OCI-LY7 (cell line): ENCODE results near the gene IFNL4. TPM values are rescaled to one million over a fixed set of nuclear protein-coding genes. Genes with fewer than 3 reads are reported as not detected.
"Not testable (repeated sequence)": the region's sequence is repeated elsewhere in the genome, so short reads cannot be mapped to it uniquely, and the experiment has no call there.

ENCODE experiments used
- BruUV-seq: library from RNA; stranded (reverse); fragments of 400-500 nt; replicated peaks from 2 replicates; lab custom pipeline; 2021; lab: Mats Ljungman, UMichigan
- CTCF ChIA-PET: fragments of 300-600 bp; sonication (Branson Sonifier 250); formaldehyde crosslinking; loops from one replicate; lab custom pipeline; 2022; ENCODE audit warnings: antibody characterized with exemption; ENCODE audit not compliant: unreplicated experiment; lab: Charles Lee
- POLR2A ChIA-PET: fragments of 300-600 bp; sonication (Branson Sonifier 250); formaldehyde crosslinking; loops from one replicate; lab custom pipeline; 2022; ENCODE audit warnings: antibody characterized with exemption; lab: Charles Lee
- DNase-seq: peaks from one replicate; pipeline ENCODE4 v3.0.0-alpha.2; 2015; ENCODE audit warnings: low spot score
- H2AFZ ChIP-seq: fragments of 200-600 bp; sonication (generic), shearing (Covaris generic); 2 replicates; pipeline ENCODE4 v1.6.1; 2014; ENCODE audit warnings: mild to moderate bottlenecking, antibody characterized with exemption, low read length, moderate library complexity
- H3K27ac ChIP-seq: fragments of 200-600 bp; sonication (generic); 2 replicates; pipeline ENCODE4 v1.5.1; 2014; ENCODE audit warnings: mixed run types, low read depth, mild to moderate bottlenecking, moderate library complexity, low read length, inconsistent platforms; ENCODE audit not compliant: poor library complexity, severe bottlenecking
- H3K36me3 ChIP-seq: fragments of 200-600 bp; sonication (generic); 2 replicates; pipeline ENCODE4 v1.6.1; 2014; ENCODE audit warnings: mild to moderate bottlenecking, antibody characterized with exemption, low read length, moderate library complexity, mixed read lengths; ENCODE audit not compliant: insufficient read depth
- H3K4me1 ChIP-seq: fragments of 200-600 bp; sonication (generic); 2 replicates; pipeline ENCODE4 v1.5.1; 2014; ENCODE audit warnings: mild to moderate bottlenecking, low read length; ENCODE audit not compliant: insufficient read depth, poor library complexity, severe bottlenecking
- H3K4me2 ChIP-seq: fragments of 200-600 bp; sonication (generic); 2 replicates; pipeline ENCODE4 v1.6.1; 2014; ENCODE audit warnings: mild to moderate bottlenecking, low read length
- H3K4me3 ChIP-seq: fragments of 200-600 bp; sonication (generic); 2 replicates; pipeline ENCODE4 v1.5.1; 2014; ENCODE audit warnings: mild to moderate bottlenecking, low read depth, low read length; ENCODE audit not compliant: poor library complexity, severe bottlenecking
- H3K79me2 ChIP-seq: fragments of 200-600 bp; sonication (generic); 2 replicates; pipeline ENCODE4 v1.6.1; 2016; ENCODE audit warnings: low read depth, mild to moderate bottlenecking, low read length, moderate library complexity, mixed read lengths; ENCODE audit not compliant: insufficient read depth
- H3K9me2 ChIP-seq: fragments of 200-600 bp; sonication (generic); 2 replicates; pipeline ENCODE4 v1.6.1; 2016; ENCODE audit warnings: mild to moderate bottlenecking, low read length, mixed read lengths; ENCODE audit not compliant: insufficient read depth
- H3K9me3 ChIP-seq: fragments of 200-600 bp; sonication (generic); 2 replicates; pipeline ENCODE4 v1.6.1; 2014; ENCODE audit warnings: mild to moderate bottlenecking, mixed run types, low read length, mixed read lengths
- H4K20me1 ChIP-seq: fragments of 200-600 bp; sonication (generic); 2 replicates; pipeline ENCODE4 v1.6.1; 2014; ENCODE audit warnings: mild to moderate bottlenecking, antibody characterized with exemption, low read length, moderate library complexity, mixed read lengths; ENCODE audit not compliant: insufficient read depth
- EZH2phosphoT487 ChIP-seq: fragments of 200-600 bp; sonication (generic); IDR thresholded peaks from 2 replicates; pipeline ENCODE4 v1.6.1; 2018; ENCODE audit warnings: low read depth, borderline replicate concordance, mild to moderate bottlenecking, mixed run types, antibody characterized with exemption, low read length, moderate library complexity, mixed read lengths
- intact Hi-C: fragments of 100-400 bp; cut with micrococcal nuclease; formaldehyde crosslinking; loops from one replicate; pipeline ENCODE4 v1.10.0; 2022; ENCODE audit not compliant: unreplicated experiment
- total RNA-seq, 2 experiments: library from RNA; depleted of rRNA in 1 of 2; stranded (reverse); fragments of >200 nt in 1 of 2; shearing (Covaris generic) in 1 of 2; gene quantifications; 2 replicates each; pipeline ENCODE4 v1.2.3, GENCODE V29; 2014 to 2022
- TF ChIP-seq, protein P1 (sequence below): fragments of 200-600 bp; sonication (generic); conservative IDR thresholded peaks from 2 replicates; pipeline ENCODE4 v1.5.1; 2014; ENCODE audit warnings: mild to moderate bottlenecking, antibody characterized with exemption, low read length, moderate library complexity, mixed read lengths

The IFNL4 gene
- total RNA-seq, 2 experiments from 2014 or later = not detected

DNA sequence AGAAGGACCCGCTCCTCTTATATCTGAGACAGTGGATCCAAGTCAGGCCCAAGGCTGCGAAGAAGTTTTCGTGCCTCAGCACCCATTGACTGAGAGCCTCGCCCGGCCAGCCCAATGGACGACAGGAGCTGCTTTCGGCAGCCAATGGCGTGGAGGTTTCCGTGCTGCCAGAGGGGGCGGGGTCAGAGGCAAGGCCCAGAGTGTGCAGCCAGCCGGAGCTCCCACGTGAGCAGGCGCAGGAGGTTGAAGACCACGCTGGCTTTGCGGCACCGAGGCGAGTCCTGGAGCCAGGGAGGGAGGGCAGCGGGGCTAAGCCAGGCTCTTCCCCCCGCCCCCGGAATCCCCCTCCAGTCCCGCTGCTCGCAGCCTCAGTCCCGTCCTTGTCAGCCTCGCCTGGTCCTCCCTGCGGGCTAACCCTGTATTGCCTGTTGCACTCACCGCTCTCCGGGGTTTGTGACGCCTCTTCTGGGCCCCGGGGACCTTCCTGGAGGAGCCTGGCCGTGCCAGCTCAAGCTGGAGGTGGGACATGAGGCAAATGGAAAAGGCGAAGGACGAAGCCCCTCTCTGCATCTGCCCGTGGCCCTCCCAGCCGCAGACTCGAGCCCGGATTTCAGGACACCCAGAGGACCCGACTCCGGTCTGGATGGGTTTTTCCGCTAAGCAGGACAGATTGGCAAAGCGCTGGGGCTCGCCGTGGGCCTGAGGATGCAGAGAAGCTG, 1.5 kb downstream of the IFNL4 start:
- Histone ChIP-seq H3K79me2 (no peaks in the 10 kb centered on the region), H3K4me3 (no peak overlapping the region), H3K36me3 (no peaks in the 10 kb centered on the region), H3K9me3 (no peaks in the 10 kb centered on the region), H3K27ac (no peak overlapping the region), H3K9me2 (no peaks in the 10 kb centered on the region), H3K4me2 (no peak overlapping the region), H3K4me1 (no peaks in the 10 kb centered on the region), H2AFZ (no peak overlapping the region), H4K20me1 (no peaks in the 10 kb centered on the region)
- ChIA-PET CTCF (interaction anchor here (0.6 kb wide), 1 partner anchor 848 kb away, joined by 4 read pairs; no protein-coding TSS in a partner anchor), POLR2A (no interaction called here)
- BruUV-seq = no TSS peak
- TF ChIP-seq EZH2phosphoT487 = no peak
- TF ChIP-seq, protein P1, sequence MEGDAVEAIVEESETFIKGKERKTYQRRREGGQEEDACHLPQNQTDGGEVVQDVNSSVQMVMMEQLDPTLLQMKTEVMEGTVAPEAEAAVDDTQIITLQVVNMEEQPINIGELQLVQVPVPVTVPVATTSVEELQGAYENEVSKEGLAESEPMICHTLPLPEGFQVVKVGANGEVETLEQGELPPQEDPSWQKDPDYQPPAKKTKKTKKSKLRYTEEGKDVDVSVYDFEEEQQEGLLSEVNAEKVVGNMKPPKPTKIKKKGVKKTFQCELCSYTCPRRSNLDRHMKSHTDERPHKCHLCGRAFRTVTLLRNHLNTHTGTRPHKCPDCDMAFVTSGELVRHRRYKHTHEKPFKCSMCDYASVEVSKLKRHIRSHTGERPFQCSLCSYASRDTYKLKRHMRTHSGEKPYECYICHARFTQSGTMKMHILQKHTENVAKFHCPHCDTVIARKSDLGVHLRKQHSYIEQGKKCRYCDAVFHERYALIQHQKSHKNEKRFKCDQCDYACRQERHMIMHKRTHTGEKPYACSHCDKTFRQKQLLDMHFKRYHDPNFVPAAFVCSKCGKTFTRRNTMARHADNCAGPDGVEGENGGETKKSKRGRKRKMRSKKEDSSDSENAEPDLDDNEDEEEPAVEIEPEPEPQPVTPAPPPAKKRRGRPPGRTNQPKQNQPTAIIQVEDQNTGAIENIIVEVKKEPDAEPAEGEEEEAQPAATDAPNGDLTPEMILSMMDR = no peak
- intact Hi-C loops = no loop called here
- no peak for DNase-seq

DNA sequence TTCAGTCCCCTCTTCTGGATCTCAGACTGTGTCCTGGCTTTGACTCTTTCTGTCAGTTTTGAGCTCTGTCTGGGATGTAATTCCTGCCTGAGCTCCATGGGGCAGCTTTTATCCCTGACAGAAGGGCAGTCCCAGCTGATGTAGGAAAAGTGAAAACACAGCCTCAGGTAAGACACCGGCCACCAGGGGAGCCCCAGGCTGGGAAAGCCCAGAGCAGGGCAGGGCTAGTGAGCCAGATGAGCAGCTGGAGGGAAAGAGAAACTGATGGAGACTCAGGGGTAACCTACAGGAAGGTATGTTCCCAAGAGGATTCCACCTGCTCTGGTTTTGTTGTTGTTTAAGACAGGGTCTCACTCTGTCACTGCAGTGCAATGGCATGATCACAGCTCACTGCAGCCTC, 3.5 kb downstream of the IFNL4 start:
- H3K9me3 ChIP-seq, H3K36me3 ChIP-seq, H3K4me1 ChIP-seq, DNase-seq, CTCF ChIA-PET, H4K20me1 ChIP-seq, H3K4me2 ChIP-seq, intact Hi-C loops, H3K4me3 ChIP-seq, BruUV-seq, H3K27ac ChIP-seq, H2AFZ ChIP-seq, H3K79me2 ChIP-seq, H3K9me2 ChIP-seq, POLR2A ChIA-PET: not testable (repeated sequence)

DNA sequence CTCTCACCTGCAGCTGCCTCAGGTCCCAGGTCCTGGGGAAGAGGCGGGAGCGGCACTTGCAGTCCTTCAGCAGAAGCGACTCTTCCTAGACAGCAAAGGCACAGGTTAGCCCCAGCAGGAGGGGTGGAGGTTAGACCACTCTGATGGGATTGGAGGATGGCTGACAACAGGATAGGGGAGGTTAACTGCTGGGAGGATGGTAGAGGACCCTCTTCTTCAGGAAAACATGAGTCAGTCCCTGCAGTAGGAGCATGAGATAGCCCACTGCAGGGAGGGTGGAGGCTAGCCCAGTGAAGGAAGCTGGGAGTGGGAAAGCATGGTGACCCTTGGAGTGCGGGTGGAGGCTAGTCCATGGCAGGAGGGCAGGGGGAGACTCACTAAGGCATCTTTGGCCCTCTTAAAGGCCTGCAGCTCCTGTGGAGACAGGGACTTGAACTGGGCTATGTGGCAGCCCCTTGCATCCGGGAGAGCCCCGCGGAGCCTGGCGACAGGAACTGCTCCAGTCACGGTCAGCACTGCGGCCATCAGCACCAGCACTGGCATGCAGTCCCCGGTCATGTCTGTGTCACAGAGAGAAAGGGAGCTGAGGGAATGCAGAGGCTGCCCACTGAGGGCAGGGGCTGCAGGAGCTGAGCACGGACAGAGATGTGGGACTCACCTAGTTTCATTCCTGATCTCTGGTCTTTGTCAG, 4.1 kb downstream of the IFNL4 start, which contains the start of gene IFNL3:
IFNL3 (minus strand) TSS at position 597 of the 691 bp plus-strand sequence; CDS start at position 558, 39 bp downstream.
- POLR2A ChIA-PET, H3K36me3 ChIP-seq, H4K20me1 ChIP-seq, H3K27ac ChIP-seq, H3K4me3 ChIP-seq, H3K9me3 ChIP-seq, H2AFZ ChIP-seq, DNase-seq, CTCF ChIA-PET, BruUV-seq, H3K9me2 ChIP-seq, H3K4me1 ChIP-seq, H3K4me2 ChIP-seq, H3K79me2 ChIP-seq, intact Hi-C loops: not testable (repeated sequence)

DNA sequence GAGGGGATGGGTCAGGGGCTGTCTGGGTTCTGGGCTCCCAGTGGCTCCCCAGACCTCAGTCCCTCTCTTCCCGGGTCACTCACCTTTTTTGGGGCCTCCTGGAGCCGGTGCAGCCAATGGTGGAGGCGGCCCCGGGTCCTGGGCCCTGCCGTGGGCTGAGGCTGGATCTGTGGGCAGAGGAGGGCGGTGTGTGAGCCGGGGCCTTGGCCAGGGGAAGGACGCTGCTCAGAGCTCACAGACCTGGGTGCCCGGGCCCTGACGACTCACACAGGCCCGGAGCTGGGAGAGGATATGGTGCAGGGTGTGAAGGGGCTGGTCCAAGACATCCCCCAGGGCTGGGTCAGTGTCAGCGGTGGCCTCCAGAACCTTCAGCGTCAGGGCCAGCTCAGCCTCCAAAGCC, 4.9 kb downstream of the IFNL4 start:
- CTCF ChIA-PET, H3K4me2 ChIP-seq, BruUV-seq, POLR2A ChIA-PET, H4K20me1 ChIP-seq, H3K4me1 ChIP-seq, H3K4me3 ChIP-seq, H3K27ac ChIP-seq, H3K36me3 ChIP-seq, H2AFZ ChIP-seq, H3K9me2 ChIP-seq, DNase-seq, H3K9me3 ChIP-seq, intact Hi-C loops, H3K79me2 ChIP-seq: not testable (repeated sequence)
